ENCODE results near the gene TIMM17B. TPM values are rescaled to one million over a fixed set of nuclear protein-coding genes. Genes with fewer than 3 reads are reported as not detected.

Gene TIMM17B
- total and polyA plus RNA-seq, 2 donors from 2014 or later: 44.8 to 109 TPM

DNA sequence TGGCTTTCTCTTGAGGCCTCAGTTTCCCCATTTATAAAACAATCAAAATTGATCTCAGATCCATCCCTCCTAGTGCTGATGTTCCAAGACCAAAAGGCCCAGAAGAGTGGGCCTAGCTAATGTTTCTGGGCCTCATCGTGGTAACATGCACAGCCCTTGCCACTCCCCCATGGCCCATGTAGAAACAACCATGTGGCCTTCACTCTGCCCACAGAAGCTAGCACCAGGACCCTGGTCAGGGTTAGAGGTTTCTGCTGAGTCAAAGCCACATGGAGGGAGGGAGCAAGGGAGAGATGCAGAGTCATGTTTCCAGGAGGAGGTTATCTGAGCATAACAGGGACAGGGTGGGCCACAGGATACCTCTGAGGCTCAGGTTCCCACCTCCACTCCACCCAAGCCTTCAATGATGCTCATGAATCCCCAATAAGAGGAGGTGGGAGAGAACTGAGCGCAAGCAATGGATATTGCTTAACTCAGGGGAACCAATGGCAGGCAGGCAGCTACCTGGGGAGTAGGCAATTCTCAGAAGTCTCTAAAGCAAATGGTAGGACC is 42.9 kb upstream of the TIMM17B start:
- Histone ChIP-seq H3K27me3 (ENCODE audit: control insufficient read depth, insufficient read depth, low read length) (no peaks in the 10 kb centered on the region), H3K27ac (ENCODE audit: low read depth in 2 of 2, low read length in 2 of 2) (no peak overlapping the region), H3K9me3 (ENCODE audit: control insufficient read depth in 2 of 3, insufficient read depth in 1 of 3, low read length in 3 of 3) (no peaks in the 10 kb centered on the region), H3K4me3 (ENCODE audit: low read length in 3 of 3) (no peak overlapping the region), H3K9ac (ENCODE audit: low read length in 3 of 3) (no peak overlapping the region), H3K4me1 (ENCODE audit: control insufficient read depth in 2 of 3, insufficient read depth in 2 of 3, low read depth in 1 of 3, low read length in 3 of 3) (peaks cover 0 to 12% (median 0%) of the 10 kb centered on the region in 3 donors), H3K36me3 (ENCODE audit: control insufficient read depth in 2 of 3, insufficient read depth in 3 of 3, low read length in 3 of 3) (peaks cover 0 to 11% (median 0%) of the 10 kb centered on the region in 3 donors)
- no peak for FAIRE-seq
- intact Hi-C loops (cut with DNase I): no loop called here
- TF ChIP-seq, protein P1, sequence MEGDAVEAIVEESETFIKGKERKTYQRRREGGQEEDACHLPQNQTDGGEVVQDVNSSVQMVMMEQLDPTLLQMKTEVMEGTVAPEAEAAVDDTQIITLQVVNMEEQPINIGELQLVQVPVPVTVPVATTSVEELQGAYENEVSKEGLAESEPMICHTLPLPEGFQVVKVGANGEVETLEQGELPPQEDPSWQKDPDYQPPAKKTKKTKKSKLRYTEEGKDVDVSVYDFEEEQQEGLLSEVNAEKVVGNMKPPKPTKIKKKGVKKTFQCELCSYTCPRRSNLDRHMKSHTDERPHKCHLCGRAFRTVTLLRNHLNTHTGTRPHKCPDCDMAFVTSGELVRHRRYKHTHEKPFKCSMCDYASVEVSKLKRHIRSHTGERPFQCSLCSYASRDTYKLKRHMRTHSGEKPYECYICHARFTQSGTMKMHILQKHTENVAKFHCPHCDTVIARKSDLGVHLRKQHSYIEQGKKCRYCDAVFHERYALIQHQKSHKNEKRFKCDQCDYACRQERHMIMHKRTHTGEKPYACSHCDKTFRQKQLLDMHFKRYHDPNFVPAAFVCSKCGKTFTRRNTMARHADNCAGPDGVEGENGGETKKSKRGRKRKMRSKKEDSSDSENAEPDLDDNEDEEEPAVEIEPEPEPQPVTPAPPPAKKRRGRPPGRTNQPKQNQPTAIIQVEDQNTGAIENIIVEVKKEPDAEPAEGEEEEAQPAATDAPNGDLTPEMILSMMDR (IDR thresholded peaks at IDR 0.05; ENCODE audit: borderline replicate concordance, extremely low read depth, insufficient read depth): no peak
- DNase-seq: no peak

DNA sequence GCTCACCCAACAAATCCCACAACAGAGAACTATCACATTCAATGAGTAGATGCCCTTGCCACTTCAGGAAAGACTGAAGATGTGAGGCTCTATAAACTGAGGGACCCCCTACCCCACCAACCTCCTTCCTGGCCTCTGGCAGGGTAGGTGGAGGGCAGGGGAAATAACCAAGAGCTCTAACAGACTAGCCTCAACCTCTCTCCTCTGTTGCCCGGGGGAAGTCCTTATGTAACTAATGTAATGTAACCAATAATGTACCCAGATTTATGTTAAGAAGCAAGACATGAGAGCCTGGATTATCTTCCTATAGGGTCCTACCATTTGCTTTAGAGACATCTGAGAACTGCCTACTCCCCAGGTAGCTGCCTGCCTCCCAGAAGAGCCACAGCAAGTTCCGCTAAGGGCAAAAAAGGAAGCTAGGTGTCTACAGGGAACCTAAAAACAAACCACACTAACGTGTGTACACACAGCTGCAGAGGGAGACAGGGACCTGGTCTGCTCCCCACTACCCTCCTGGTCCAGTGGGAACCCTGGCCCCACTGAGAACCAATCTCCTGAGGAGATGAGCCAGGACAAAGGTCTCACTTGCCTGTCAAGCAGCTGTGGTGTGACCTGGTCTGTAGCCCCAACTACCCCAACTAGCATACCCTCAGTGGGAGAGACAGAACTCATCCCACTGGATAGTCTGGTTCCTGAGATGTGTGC is 42.1 kb upstream of the TIMM17B start:
- H3K4me1 ChIP-seq (ENCODE audit: control insufficient read depth in 2 of 3, insufficient read depth in 2 of 3, low read depth in 1 of 3, low read length in 3 of 3): peaks cover 0 to 12% (median 0%) of the 10 kb centered on the region in 3 donors
- FAIRE-seq (no peak), DNase-seq (no peak)
- intact Hi-C loops (cut with DNase I): no loop called here
- no peak overlapping the region for H3K4me3 ChIP-seq (ENCODE audit: low read length in 3 of 3)
- H3K27me3 ChIP-seq (ENCODE audit: control insufficient read depth, insufficient read depth, low read length): no peaks in the 10 kb centered on the region
- H3K27ac ChIP-seq (ENCODE audit: low read depth in 2 of 2, low read length in 2 of 2): no peak overlapping the region
- peaks cover 0 to 14% (median 0%) of the 10 kb centered on the region in 3 donors for H3K36me3 ChIP-seq (ENCODE audit: control insufficient read depth in 2 of 3, insufficient read depth in 3 of 3, low read length in 3 of 3)
- TF ChIP-seq, protein P1 (IDR thresholded peaks at IDR 0.05; ENCODE audit: borderline replicate concordance, extremely low read depth, insufficient read depth): no peak
- no peaks in the 10 kb centered on the region for H3K9me3 ChIP-seq (ENCODE audit: control insufficient read depth in 2 of 3, insufficient read depth in 1 of 3, low read length in 3 of 3)
- H3K9ac ChIP-seq (ENCODE audit: low read length in 3 of 3): no peak overlapping the region

DNA sequence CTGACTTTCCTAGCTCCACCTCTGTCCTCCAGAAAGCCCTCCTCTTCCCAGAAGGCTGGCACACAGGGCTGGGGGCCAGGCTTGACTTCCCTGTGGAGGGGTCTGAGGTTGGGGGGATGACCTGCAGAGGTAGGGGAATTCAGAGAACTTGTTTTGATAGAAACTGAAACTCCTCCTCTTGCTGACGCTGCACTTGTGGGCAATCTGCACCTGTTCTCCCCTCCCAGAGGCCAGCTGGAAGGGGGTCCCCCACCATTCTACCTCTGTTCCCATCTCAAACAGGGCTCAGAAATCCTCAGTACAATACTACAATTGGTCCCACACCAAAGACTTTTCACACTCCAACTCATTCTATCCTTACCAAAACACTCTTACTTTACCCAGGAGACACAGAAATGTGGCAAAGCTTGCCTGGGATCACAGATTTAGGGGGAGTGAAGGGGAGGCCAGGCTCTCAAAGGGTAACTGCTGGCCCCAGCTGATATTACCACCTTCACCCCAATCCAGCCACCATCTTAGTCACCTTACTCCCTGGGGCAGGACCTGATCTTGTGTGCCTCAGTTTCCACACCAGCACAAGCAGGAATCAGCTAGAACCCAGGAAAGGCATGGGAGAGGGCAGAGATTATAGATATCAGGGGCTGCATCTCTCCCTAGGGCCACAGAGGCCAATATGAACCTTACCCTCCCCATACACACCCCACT is 41.3 kb upstream of the TIMM17B start:
- FAIRE-seq: no peak
- Histone ChIP-seq H3K4me1 (ENCODE audit: control insufficient read depth in 2 of 3, insufficient read depth in 2 of 3, low read depth in 1 of 3, low read length in 3 of 3) (peaks cover 0 to 12% (median 0%) of the 10 kb centered on the region in 3 donors), H3K4me3 (ENCODE audit: low read length in 3 of 3) (no peak overlapping the region), H3K27ac (ENCODE audit: low read depth in 2 of 2, low read length in 2 of 2) (no peak overlapping the region), H3K36me3 (ENCODE audit: control insufficient read depth in 2 of 3, insufficient read depth in 3 of 3, low read length in 3 of 3) (peaks cover 0 to 22% (median 2%) of the 10 kb centered on the region in 3 donors), H3K9me3 (ENCODE audit: control insufficient read depth in 2 of 3, insufficient read depth in 1 of 3, low read length in 3 of 3) (no peaks in the 10 kb centered on the region), H3K9ac (ENCODE audit: low read length in 3 of 3) (no peak overlapping the region), H3K27me3 (ENCODE audit: control insufficient read depth, insufficient read depth, low read length) (no peaks in the 10 kb centered on the region)
- no peak for DNase-seq
- TF ChIP-seq, protein P1 (IDR thresholded peaks at IDR 0.05; ENCODE audit: borderline replicate concordance, extremely low read depth, insufficient read depth): no peak
- intact Hi-C loops (cut with DNase I): no loop called here

Measured in kidney (tissue), 14 donors.